Dedifferentiated amniotic fluid mesenchymal stem cell (primary cell): Measurements from ENCODE around the gene PDP2.

ENCODE experiments used
- DNase-seq: peaks from one replicate; pipeline ENCODE4 v3.0.0-alpha.2; 2016; ENCODE audit errors: extremely low spot score

PDP2 gene

GRCh38 chr16:66903544-66904427 lies 23.5 kb downstream of the PDP2 start:
- no peak for DNase-seq

- no peak for DNase-seq
These were observed 24.1 kb downstream of the PDP2 start for GRCh38 chr16:66904428-66904845.

- DNase-seq, result no peak
These were observed 24.7 kb downstream of the PDP2 start for GRCh38 chr16:66904846-66905632.

- no peak for DNase-seq
These were observed 25.6 kb downstream of the PDP2 start for GRCh38 chr16:66905633-66906539.

GRCh38 chr16:66906916-66907836 lies 26.9 kb downstream of the PDP2 start:
- DNase-seq, result no peak

GRCh38 chr16:66908116-66908515 lies 27.8 kb downstream of the PDP2 start:
- DNase-seq, result no peak

GRCh38 chr16:66908762-66909559 lies 28.6 kb downstream of the PDP2 start:
- no peak for DNase-seq

- no peak for DNase-seq
These were observed 30.0 kb downstream of the PDP2 start for GRCh38 chr16:66910175-66910940.

- DNase-seq, result no peak
These were observed 30.8 kb downstream of the PDP2 start for GRCh38 chr16:66911112-66911511.

GRCh38 chr16:66911801-66912200 lies 31.5 kb downstream of the PDP2 start:
- no peak for DNase-seq

- DNase-seq, result no peak
These were observed 32.8 kb downstream of the PDP2 start for GRCh38 chr16:66913081-66913480.

GRCh38 chr16:66913711-66914110 lies 33.4 kb downstream of the PDP2 start:
- no peak for DNase-seq

- no peak for DNase-seq
These were observed 34.2 kb downstream of the PDP2 start for GRCh38 chr16:66914541-66914940.

GRCh38 chr16:66915041-66915440 lies 34.7 kb downstream of the PDP2 start:
- no peak for DNase-seq

- DNase-seq, result no peak
These were observed 36.2 kb downstream of the PDP2 start for GRCh38 chr16:66916518-66916917.

GRCh38 chr16:66917741-66918140 lies 37.4 kb downstream of the PDP2 start:
- DNase-seq, result no peak

- no peak for DNase-seq
These were observed 38.0 kb downstream of the PDP2 start for GRCh38 chr16:66918355-66918754.

- no peak for DNase-seq
These were observed 38.7 kb downstream of the PDP2 start, which contains the start of gene CDH16 for GRCh38 chr16:66918803-66919568. TSS of gene CDH16 (minus strand) at chr16:66918885. CDS start at chr16:66918065, 820 bp downstream.
